ENCODE measurements around the gene FREY1.
A peak's percentile ranks its signal among the peaks of the same experiment; 100 is the strongest.

FREY1 gene

GRCh38 chr11:45899448-45900174, 7.5 kb downstream of the FREY1 start:
- DNase-seq = peak; percentile 81 to 92
- TF ChIP-seq GATA1 (IDR thresholded peaks at IDR 0.05; ENCODE audit: low read depth, low read length) (no peak), POLR2A (IDR thresholded peaks at IDR 0.05; ENCODE audit: low read length) (no peak)

- TF ChIP-seq GATA1 (IDR thresholded peaks at IDR 0.05; ENCODE audit: low read depth, low read length) (no peak), POLR2A (IDR thresholded peaks at IDR 0.05; ENCODE audit: low read length) (no peak)
- DNase-seq = no peak
These were observed 8.0 kb downstream of the FREY1 start for GRCh38 chr11:45899086-45899447.

GRCh38 chr11:45897556-45897955, 9.5 kb downstream of the FREY1 start:
- no peak for DNase-seq
- TF ChIP-seq GATA1 (IDR thresholded peaks at IDR 0.05; ENCODE audit: low read depth, low read length) (no peak), POLR2A (IDR thresholded peaks at IDR 0.05; ENCODE audit: low read length) (no peak)

- TF ChIP-seq POLR2A (IDR thresholded peaks at IDR 0.05; ENCODE audit: low read length) = no peak
- no peak for TF ChIP-seq GATA1 (IDR thresholded peaks at IDR 0.05; ENCODE audit: low read depth, low read length)
- no peak for DNase-seq
These were observed 10.6 kb downstream of the FREY1 start for GRCh38 chr11:45896422-45896984.

- DNase-seq = no peak
- no peak for TF ChIP-seq POLR2A (IDR thresholded peaks at IDR 0.05; ENCODE audit: low read length)
- TF ChIP-seq GATA1 (IDR thresholded peaks at IDR 0.05; ENCODE audit: low read depth, low read length) = no peak
These were observed 11.4 kb downstream of the FREY1 start for GRCh38 chr11:45895553-45896259.

GRCh38 chr11:45894555-45895247, 12.4 kb downstream of the FREY1 start:
- no peak for DNase-seq
- TF ChIP-seq POLR2A (IDR thresholded peaks at IDR 0.05; ENCODE audit: low read length) (no peak), GATA1 (IDR thresholded peaks at IDR 0.05; ENCODE audit: low read depth, low read length) (no peak)

- DNase-seq = no peak
- TF ChIP-seq GATA1 (IDR thresholded peaks at IDR 0.05; ENCODE audit: low read depth, low read length) (no peak), POLR2A (IDR thresholded peaks at IDR 0.05; ENCODE audit: low read length) (no peak)
These were observed 14.2 kb downstream of the FREY1 start for GRCh38 chr11:45892856-45893255.

GRCh38 chr11:45890886-45891550, 16.1 kb downstream of the FREY1 start:
- TF ChIP-seq GATA1 (IDR thresholded peaks at IDR 0.05; ENCODE audit: low read depth, low read length) = no peak
- no peak for DNase-seq

GRCh38 chr11:45889966-45890365, 17.1 kb downstream of the FREY1 start:
- TF ChIP-seq POLR2A (IDR thresholded peaks at IDR 0.05; ENCODE audit: low read length) = no peak
- TF ChIP-seq GATA1 (IDR thresholded peaks at IDR 0.05; ENCODE audit: low read depth, low read length) = no peak
- DNase-seq = no peak

GRCh38 chr11:45889555-45889954, 17.5 kb downstream of the FREY1 start:
- no peak for DNase-seq
- TF ChIP-seq POLR2A (IDR thresholded peaks at IDR 0.05; ENCODE audit: low read length) = no peak
- TF ChIP-seq GATA1 (IDR thresholded peaks at IDR 0.05; ENCODE audit: low read depth, low read length) = no peak

- no peak for TF ChIP-seq POLR2A (IDR thresholded peaks at IDR 0.05; ENCODE audit: low read length)
- no peak for TF ChIP-seq GATA1 (IDR thresholded peaks at IDR 0.05; ENCODE audit: low read depth, low read length)
- DNase-seq = no peak
These were observed 19.5 kb downstream of the FREY1 start for GRCh38 chr11:45887587-45887986.

GRCh38 chr11:45886816-45887520, 20.1 kb downstream of the FREY1 start:
- TF ChIP-seq GATA1 (IDR thresholded peaks at IDR 0.05; ENCODE audit: low read depth, low read length) (no peak), POLR2A (IDR thresholded peaks at IDR 0.05; ENCODE audit: low read length) (no peak)
- no peak for DNase-seq

Measured in erythroblast (primary cell).